Vagina (tissue), 2 donors: ENCODE measurements around the gene STX11. TPM values are rescaled to one million over a fixed set of nuclear protein-coding genes. Genes with fewer than 3 reads are reported as not detected.

ENCODE experiments used
- DNase-seq, 2 donors: peaks; one replicate each; pipeline ENCODE4 v3.0.0-alpha.2; 2017; ENCODE audit errors: extremely low spot score in 2 of 2
- H3K27ac ChIP-seq: fragments of 200-600 bp; sonication (generic); one replicate; pipeline ENCODE4 v1.5.1; 2019
- H3K27me3 ChIP-seq: fragments of 200-600 bp; sonication (generic); one replicate; pipeline ENCODE4 v1.5.1; 2019
- H3K36me3 ChIP-seq, 2 donors: fragments of 200-600 bp; sonication (generic); one replicate each; pipeline ENCODE4 v1.5.1; 2017 to 2019
- H3K4me1 ChIP-seq: fragments of 200-600 bp; sonication (generic); one replicate; pipeline ENCODE4 v1.5.1; 2019
- H3K4me3 ChIP-seq, 2 donors: fragments of 200-600 bp; sonication (generic); 1 replicate in 1 of 2; 2 replicates in 1 of 2; pipeline ENCODE4 v1.5.1; 2016 to 2019
- H3K9me3 ChIP-seq: fragments of 200-600 bp; sonication (generic); one replicate; pipeline ENCODE4 v1.5.1; 2019
- POLR2A ChIP-seq, 2 donors: fragments of 450-650 bp; IDR thresholded peaks; one replicate each; pipeline ENCODE4 v1.6.1; 2017; ENCODE audit warnings: antibody characterized with exemption in 2 of 2, mild to moderate bottlenecking in 2 of 2, moderate library complexity in 2 of 2
- POLR2AphosphoS5 ChIP-seq, 2 donors: sonication (generic); formaldehyde crosslinking; IDR thresholded peaks; one replicate each; pipeline ENCODE4 v1.9.0; 2017; ENCODE audit warnings: antibody characterized with exemption in 2 of 2, mild to moderate bottlenecking in 2 of 2, low read depth in 1 of 2; ENCODE audit not compliant: insufficient read depth in 1 of 2
- intact Hi-C: fragments of 100-400 bp; cut with DNase I; formaldehyde crosslinking; loops from one replicate; pipeline ENCODE4 v1.15.1; 2023
- total RNA-seq: library from RNA; depleted of rRNA; stranded (reverse); fragments of >200 nt; gene quantifications from one replicate; pipeline ENCODE4 v1.2.3, GENCODE V29; 2016
- TF ChIP-seq, protein P1 (sequence below), 3 experiments: fragments of 450-650 bp in 2 of 3; fragments of 200-600 bp in 1 of 3; sonication (generic) in 1 of 3; IDR thresholded peaks; one replicate each; pipeline ENCODE4 v1.5.1; 2017 to 2019; ENCODE audit warnings: antibody characterized with exemption in 3 of 3, mild to moderate bottlenecking in 2 of 3, moderate library complexity in 2 of 3

Gene STX11
- total RNA-seq, 1 donor from 2014 or later, result 5.4 TPM

DNA sequence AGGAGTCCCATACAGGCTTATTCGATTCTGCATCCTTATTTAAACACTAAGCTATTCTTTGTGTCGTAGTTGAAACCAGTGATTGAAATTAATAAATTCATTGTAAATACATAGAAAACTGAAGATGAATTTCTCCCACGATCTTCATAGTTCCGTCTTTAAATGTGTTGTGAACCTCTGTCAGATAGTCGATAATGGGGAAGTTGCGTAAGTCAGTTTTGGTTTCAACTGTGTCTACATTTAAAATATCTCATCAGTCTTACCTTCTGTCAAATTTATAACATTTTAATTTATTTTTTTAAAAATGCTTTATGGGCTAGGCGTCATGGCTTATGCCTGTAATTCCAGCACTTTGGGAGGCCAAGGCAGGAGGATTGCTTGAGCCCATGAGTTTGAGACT is 12.7 kb downstream of the STX11 start:
- H3K4me1 ChIP-seq, result peaks cover 8% of the 10 kb centered on the region
- no peak for DNase-seq
- no peak overlapping the region for H3K27ac ChIP-seq
- no peaks in the 10 kb centered on the region for H3K9me3 ChIP-seq
- TF ChIP-seq POLR2A (IDR thresholded peaks at IDR 0.05), result no peak
- TF ChIP-seq, protein P1, sequence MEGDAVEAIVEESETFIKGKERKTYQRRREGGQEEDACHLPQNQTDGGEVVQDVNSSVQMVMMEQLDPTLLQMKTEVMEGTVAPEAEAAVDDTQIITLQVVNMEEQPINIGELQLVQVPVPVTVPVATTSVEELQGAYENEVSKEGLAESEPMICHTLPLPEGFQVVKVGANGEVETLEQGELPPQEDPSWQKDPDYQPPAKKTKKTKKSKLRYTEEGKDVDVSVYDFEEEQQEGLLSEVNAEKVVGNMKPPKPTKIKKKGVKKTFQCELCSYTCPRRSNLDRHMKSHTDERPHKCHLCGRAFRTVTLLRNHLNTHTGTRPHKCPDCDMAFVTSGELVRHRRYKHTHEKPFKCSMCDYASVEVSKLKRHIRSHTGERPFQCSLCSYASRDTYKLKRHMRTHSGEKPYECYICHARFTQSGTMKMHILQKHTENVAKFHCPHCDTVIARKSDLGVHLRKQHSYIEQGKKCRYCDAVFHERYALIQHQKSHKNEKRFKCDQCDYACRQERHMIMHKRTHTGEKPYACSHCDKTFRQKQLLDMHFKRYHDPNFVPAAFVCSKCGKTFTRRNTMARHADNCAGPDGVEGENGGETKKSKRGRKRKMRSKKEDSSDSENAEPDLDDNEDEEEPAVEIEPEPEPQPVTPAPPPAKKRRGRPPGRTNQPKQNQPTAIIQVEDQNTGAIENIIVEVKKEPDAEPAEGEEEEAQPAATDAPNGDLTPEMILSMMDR (IDR thresholded peaks at IDR 0.05), result no peak
- no peak for TF ChIP-seq POLR2AphosphoS5 (IDR thresholded peaks at IDR 0.05; ENCODE audit: insufficient read depth in 1 of 2, low read depth in 1 of 2)
- no peak overlapping the region for H3K4me3 ChIP-seq
- no peaks in the 10 kb centered on the region for H3K36me3 ChIP-seq
- intact Hi-C loops, result no loop called here
- H3K27me3 ChIP-seq, result no peaks in the 10 kb centered on the region

GRCh38 chr6:144165784-144166183 is 15.5 kb downstream of the STX11 start:
- Histone ChIP-seq H3K27me3 (no peaks in the 10 kb centered on the region), H3K4me3 (no peak overlapping the region), H3K9me3 (no peaks in the 10 kb centered on the region), H3K4me1 (no peaks in the 10 kb centered on the region), H3K36me3 (no peaks in the 10 kb centered on the region), H3K27ac (no peak overlapping the region)
- intact Hi-C loops, result no loop called here
- DNase-seq, result no peak
- no peak for TF ChIP-seq POLR2A (IDR thresholded peaks at IDR 0.05)
- no peak for TF ChIP-seq POLR2AphosphoS5 (IDR thresholded peaks at IDR 0.05; ENCODE audit: insufficient read depth in 1 of 2, low read depth in 1 of 2)
- TF ChIP-seq, protein P1 (IDR thresholded peaks at IDR 0.05), result no peak

- Histone ChIP-seq H3K9me3 (no peaks in the 10 kb centered on the region), H3K4me3 (no peak overlapping the region), H3K27ac (no peak overlapping the region), H3K36me3 (no peaks in the 10 kb centered on the region), H3K27me3 (no peaks in the 10 kb centered on the region), H3K4me1 (no peaks in the 10 kb centered on the region)
- DNase-seq, result no peak
- intact Hi-C loops, result no loop called here
- no peak for TF ChIP-seq POLR2AphosphoS5 (IDR thresholded peaks at IDR 0.05; ENCODE audit: insufficient read depth in 1 of 2, low read depth in 1 of 2)
- TF ChIP-seq, protein P1 (IDR thresholded peaks at IDR 0.05), result no peak
- no peak for TF ChIP-seq POLR2A (IDR thresholded peaks at IDR 0.05)
Measured at GRCh38 chr6:144170044-144170443, 19.7 kb downstream of the STX11 start.

GRCh38 chr6:144171406-144171805 is 21.1 kb downstream of the STX11 start:
- intact Hi-C loops, result no loop called here
- Histone ChIP-seq H3K9me3 (no peaks in the 10 kb centered on the region), H3K4me1 (no peaks in the 10 kb centered on the region), H3K4me3 (no peak overlapping the region), H3K27ac (no peak overlapping the region), H3K36me3 (no peaks in the 10 kb centered on the region), H3K27me3 (no peaks in the 10 kb centered on the region)
- DNase-seq, result no peak
- TF ChIP-seq, protein P1 (IDR thresholded peaks at IDR 0.05), result no peak
- TF ChIP-seq POLR2A (IDR thresholded peaks at IDR 0.05) (no peak), POLR2AphosphoS5 (IDR thresholded peaks at IDR 0.05; ENCODE audit: insufficient read depth in 1 of 2, low read depth in 1 of 2) (no peak)

DNA sequence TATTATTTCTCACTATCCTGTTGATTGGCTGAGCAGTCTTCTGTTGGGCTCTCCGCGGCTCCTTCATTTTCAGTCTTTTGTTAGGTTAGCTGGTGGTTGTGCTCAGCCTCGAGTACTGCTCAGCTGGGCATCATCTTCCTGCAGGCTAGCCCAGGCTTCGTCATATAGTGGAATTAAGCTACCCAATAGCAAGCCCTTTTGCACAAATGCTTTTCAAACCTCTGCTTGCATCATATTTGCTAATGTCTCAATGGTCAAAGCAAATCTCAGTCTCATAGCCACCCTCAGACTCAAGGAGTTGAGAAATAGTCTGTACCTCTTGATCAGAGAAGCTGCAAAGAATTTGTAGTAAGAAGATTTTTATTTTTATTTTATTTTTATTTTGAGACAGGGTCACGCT is 23.7 kb downstream of the STX11 start:
- H3K4me3 ChIP-seq, result no peak overlapping the region
- no peak overlapping the region for H3K27ac ChIP-seq
- no peaks in the 10 kb centered on the region for H3K4me1 ChIP-seq
- no peaks in the 10 kb centered on the region for H3K9me3 ChIP-seq
- H3K27me3 ChIP-seq, result no peaks in the 10 kb centered on the region
- intact Hi-C loops, result no loop called here
- no peaks in the 10 kb centered on the region for H3K36me3 ChIP-seq
- no peak for DNase-seq
- TF ChIP-seq POLR2AphosphoS5 (IDR thresholded peaks at IDR 0.05; ENCODE audit: insufficient read depth in 1 of 2, low read depth in 1 of 2) (no peak), POLR2A (IDR thresholded peaks at IDR 0.05) (no peak)
- TF ChIP-seq, protein P1 (IDR thresholded peaks at IDR 0.05), result no peak
